ENCODE results near the gene PDCD1LG2.

PDCD1LG2 gene

DNA sequence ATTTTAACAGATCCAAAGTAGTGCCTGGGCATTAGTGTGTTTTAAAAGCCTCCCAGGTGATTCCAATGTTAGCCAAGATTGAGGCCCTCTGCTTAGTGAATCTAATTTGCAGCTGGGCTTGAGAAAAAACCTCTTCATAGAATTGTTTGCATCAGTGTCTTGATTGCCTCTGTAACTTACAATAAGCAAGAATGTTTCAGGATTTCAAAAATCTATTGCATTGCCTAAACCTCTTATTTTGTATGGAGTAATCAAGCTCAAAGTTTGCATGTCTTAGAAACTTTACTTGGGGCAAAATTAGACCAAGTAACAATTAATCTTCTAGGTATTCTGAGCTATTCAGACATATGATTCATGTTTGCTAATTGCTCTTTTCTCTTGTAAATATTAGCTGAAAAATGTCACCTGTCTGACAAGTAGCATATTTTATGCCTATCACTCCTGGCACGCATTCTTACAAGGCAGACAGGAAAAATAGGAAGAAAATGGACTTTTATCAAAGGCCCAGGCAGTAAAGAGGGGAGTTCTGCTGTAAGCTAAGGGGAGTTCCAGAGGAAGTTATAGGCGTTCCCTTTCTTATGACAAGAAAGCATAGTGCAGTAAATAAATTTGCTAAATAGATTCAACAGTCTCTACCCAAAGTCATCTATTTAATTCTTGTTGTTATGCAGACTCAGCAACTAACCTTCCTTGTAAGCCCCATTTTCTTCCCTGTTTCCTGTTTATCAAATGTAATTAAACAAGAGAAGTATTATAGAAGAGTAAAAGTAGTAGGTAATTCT, 21.0 kb downstream of the PDCD1LG2 start:
- no peak for DNase-seq (ENCODE audit: low spot score)

DNA sequence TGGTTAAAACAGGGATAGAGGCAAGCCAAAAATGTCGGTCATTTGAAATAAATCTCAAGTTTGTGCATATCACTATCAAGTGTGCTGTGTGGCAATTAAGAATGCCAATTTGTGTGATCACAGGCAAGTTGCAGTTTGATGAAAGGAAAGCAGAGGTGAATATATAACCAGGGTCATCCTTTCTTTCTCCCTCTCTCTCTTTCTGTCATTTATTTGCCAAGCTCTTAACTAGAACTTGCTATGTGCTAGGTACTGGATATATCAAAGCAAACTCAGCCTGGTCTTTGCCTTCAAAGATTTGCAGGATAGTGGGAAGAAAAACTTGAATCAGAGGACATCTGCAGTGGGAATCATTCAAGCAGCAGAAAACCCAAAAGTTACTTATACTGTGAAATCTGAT, 22.0 kb downstream of the PDCD1LG2 start:
- DNase-seq (ENCODE audit: low spot score), result no peak

DNA sequence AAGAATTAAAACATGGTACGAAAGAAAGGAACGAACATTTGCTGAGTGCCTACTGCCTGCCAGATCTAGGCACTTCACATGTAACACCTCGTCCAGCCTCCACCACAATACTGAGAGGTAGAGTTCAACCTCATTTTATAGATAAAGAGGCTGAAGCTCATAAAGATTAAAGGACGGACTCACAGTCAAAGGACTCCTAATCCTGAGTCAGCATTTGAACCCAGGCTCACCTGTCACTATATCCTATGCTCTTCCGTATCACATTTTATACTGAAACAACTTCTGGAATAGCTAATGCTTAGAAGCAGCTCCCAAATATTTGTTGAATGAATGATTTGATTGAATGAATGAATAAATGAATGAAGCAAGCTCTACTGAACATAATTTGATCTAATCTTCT, 22.5 kb downstream of the PDCD1LG2 start:
- no peak for DNase-seq (ENCODE audit: low spot score)

DNA sequence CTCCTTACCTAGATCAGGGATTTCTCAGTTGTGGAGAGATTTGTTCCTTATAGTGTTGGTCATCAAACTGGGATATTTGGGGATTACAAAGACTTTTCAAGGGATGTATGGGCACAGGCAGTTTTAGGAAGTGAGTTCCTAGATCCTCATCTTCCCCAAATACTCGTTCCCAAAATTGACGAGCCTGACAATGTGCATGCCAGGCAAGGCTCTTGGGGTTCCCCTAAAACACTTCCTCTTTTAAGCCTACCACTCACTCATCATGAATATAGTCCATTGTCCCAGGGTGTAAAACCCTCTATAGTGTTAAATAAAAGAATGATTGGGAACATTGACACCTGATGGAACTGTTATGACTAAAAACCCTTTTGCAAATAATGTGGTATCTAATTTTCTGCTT, 26.4 kb downstream of the PDCD1LG2 start:
- DNase-seq (ENCODE audit: low spot score), result no peak

DNA sequence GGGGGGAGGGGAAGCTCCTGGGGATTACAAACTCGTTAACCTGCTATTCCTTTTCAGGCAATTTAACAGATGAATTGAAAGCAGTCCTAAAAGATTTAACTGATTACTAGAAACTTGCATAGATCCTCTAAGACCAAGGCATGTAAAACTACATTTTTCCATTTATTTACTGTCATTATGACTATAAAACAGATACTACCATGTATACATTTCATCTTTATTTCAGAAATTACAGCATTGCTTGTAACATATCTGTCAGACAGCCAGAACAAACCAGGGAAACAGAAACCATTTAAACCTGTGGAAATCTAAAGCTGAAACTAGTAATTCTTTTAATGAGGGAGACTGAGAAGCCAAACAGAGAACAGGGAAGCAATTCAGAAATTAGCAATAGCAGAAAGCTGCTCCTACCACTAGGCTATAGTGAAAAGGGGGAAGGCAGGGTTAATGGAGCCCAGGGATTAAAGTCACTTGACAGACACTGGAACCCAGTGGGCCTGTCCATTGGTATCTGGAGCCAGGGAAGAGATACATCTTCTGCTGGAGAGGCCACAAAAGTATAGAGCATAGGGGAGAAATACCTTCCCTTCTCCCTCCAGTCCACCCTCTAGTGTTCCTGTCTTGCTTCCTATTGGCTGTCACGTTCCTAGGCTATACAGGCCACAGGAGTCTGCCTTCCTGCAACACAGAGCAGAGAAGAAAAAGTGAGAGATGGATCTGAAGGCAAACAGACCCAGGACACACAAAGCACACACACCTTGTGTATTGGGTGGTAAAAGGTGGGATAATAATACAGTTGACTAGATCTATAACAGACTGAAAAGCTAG, 33.8 kb downstream of the PDCD1LG2 start:
- DNase-seq (ENCODE audit: low spot score), result no peak

DNA sequence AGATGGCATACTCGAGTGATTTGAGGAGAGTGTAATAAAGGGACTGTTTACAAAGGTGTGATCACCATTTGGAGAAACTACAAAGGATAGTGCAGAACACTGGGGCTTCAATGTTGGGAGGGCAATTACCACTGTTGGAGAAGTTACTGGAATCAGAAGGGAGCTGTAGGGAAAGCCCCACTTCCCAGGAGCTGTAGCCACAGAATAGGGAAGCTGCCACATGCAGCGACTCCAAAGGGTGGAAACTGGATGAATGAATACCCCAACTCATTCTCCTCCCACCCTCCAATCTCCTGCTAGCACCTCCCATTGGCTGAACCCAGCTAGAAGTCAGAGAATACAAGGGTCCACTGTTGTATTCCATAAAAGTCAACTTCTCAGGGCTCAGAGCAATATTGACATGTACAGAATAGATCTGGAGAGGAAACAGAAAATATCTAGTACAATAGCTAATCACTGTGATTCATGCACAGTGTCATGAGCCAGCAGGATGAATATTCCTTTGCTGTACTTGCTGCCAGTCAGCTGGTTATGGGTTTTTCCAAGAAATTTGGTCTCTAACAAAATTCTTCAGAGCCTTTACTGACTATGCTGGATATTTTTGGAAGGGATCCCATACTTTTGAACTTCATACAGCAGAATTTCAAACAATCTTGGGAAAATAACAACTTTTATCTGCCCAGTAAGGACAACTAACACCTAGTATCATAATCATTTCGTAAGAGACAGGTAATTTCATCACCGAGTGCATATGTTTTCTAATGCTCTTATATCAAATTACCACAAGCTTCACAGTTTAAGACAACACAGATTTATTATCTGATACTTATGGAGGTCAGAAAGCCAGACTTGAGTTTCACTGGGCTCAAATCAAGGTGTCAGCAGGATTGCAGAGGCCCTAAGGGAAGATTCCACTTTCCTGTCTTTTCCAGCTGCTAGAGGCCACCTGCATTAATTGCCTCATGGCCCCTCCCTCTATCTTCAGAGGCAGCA, 39.6 kb downstream of the PDCD1LG2 start:
- peak; percentile 33 for DNase-seq (ENCODE audit: low spot score)

DNA sequence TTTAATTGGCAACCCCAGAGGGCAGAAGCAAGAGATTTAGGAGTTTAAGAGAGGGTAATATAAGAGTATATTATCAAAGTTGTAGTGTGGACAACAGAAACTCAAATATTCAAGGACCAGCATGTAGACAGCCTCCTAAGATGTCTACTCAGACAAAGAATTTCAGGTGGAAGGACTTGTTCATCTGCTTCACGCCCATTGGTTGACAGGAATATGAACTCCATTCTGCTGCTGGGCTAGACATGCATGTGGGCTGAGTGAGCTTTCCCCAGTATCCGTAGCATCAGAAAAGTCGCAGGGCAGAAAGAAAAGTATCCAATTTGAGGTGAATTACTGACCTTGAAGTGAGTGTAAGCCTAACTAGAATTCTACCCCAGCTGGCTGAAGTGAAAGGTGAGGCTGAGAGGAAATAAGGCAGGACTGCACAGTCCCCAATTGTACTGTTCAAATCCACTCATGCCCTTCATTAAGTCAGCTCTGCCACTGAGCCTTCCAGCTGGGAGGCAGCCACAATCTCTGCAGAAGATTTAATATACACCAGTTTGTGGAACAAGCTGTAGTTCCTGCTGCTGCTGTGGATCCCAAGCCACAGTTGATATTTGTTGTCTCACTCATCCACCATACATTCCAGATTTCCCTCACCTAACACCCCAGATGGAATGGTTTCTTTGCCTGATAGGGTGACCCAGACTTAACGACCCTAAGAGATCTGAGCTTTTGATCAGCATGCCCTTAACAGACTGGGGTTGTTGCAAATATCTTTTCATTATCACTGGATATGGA, 41.2 kb downstream of the PDCD1LG2 start:
- DNase-seq (ENCODE audit: low spot score), result no peak

DNA sequence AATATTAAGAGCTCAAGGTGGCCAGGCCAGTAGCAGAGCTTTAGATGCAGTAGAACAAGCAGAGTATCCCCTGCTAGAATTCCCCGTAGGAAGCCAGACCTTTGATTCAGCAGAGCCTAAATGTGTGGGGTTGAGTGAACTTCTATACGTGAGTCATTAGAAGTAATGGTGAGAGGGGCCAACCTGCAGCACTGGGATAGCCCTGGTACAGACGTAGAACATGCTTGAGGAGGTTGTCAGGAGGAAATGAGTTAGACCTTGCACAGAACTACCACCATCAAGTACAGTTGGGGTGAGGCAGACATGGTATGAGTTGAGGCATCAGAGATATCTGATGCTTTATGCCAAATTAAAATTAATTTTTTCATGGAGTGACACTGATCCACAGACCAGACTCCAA, 42.0 kb downstream of the PDCD1LG2 start:
- no peak for DNase-seq (ENCODE audit: low spot score)

DNA sequence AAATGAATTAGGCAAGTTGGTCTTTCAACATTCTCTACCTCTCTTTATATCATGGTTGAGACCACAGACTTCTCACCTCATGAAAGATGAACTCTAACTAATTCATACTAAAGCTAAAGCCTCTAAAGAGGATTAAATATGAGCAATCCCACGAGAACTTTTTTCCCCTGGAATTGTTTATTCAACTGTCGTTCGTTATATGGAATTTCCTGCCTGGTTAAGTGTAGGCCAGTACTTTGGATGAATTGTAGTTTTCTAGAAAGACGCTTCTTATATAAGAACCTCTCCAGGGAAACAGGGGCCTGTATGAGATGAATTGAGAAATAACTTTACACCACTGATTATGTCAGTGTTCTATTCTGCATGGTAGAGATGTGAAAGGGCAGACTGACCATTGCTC, 42.9 kb downstream of the PDCD1LG2 start:
- DNase-seq (ENCODE audit: low spot score), result no peak

DNA sequence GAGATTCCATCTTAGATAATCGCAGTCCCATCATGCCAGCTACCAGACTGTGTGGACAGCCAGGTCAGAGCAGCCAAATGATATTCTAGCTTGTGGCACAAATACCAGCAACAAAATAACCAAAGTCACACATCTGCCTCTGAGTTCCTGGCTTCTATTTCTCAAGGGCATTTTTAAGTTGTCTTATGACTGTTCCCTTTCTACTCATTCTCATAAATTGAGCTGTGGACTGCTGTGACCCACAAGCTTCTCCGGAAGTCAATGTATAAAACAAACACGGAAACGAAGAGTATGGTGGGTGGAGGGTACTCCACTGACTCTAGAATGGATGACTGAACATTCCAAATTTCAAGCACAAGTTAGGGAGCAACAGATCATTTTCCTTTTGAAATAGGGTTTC, 43.9 kb downstream of the PDCD1LG2 start:
- no peak for DNase-seq (ENCODE audit: low spot score)

DNA sequence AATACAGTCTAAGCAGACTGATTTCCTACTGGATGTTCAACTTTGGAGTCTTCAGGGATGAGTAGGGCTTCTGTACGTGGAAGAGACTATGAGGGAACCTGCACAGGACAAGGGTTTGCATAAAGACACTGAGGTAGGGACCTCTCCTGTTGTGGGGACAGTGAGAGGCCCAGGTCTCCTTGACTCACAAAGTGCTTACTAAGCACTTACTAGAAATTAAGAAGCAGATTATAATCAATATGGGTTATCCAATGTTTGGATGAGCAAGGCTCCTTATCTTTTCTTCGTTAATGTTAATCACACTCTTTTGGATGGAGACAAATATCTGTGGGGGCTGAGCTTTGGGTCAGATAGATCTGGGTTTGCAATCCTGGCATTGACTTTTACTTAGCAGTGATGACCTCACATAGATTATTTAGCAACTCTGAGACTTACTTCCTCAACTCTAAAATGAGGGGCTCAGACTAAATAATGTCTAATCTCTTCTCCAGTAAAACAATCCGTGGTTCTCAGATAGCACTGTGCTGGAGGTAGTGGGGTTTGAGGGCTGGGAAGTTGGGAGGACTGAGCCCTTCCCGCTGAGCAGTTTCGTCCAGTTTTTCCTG, 45.9 kb downstream of the PDCD1LG2 start:
- DNase-seq (ENCODE audit: low spot score), result no peak

DNA sequence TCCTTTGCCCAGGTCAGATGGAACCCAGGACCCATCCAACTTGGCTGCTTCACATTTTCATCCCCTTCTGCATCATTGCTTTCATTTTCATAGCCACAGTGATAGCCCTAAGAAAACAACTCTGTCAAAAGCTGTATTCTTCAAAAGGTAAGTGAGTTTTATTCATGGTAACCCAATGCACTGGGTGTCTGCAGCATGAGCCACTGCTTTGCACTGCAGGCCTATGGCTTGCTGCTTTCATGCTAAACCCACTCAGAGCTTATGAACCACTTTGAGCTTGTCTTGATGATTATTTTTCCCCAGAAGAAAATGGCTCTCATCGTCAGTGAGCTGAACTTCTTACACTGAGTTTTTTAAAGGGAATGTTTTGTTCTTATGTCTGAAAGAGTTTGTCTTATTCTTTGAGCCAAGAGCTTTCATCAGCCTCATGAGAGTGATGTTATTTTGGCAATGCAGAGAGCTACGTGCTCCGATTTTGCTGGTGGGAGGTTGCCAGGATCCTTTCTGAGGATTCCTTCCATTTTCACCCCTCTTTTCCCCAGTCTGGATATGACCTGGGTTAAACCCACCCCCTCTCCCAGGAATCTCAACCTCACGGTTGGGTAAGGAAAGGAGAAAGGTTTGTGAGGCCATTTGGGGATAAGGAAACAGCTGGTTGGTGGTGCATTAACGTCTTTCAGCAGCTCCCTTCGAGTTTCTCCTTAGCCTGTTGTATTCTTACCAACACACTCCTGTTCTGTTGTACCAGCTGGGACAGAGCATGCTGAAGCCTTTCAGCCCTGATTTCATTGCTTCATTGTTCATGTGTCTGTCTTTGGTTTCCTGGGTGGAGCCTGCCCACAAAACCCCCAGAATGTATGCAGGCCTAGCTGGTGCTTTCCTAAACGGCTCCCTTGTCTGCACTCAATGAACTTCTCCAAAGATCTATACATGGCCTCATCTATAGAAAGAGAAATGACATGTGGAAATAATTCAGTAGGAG, 47.6 kb downstream of the PDCD1LG2 start:
- DNase-seq (ENCODE audit: low spot score), result no peak

DNA sequence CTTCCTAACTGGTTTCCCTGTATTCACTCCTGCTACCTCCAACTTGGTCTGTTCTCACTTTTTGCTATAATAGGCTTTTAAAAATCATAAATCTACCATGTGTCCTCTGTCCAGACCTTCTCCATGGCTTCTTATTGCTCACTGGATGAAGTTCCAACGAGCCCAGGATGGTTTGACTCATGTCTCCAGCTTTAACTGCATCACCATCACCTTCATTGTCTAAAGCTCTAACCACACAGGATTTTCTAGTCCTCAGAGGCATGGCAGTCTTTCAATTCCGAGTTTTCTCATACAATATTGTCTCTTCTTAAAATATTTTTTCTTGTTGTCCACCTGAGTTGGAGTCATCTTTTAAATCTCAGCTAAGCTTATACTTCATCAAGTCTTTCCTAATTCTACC, 49.3 kb downstream of the PDCD1LG2 start:
- no peak for DNase-seq (ENCODE audit: low spot score)

DNA sequence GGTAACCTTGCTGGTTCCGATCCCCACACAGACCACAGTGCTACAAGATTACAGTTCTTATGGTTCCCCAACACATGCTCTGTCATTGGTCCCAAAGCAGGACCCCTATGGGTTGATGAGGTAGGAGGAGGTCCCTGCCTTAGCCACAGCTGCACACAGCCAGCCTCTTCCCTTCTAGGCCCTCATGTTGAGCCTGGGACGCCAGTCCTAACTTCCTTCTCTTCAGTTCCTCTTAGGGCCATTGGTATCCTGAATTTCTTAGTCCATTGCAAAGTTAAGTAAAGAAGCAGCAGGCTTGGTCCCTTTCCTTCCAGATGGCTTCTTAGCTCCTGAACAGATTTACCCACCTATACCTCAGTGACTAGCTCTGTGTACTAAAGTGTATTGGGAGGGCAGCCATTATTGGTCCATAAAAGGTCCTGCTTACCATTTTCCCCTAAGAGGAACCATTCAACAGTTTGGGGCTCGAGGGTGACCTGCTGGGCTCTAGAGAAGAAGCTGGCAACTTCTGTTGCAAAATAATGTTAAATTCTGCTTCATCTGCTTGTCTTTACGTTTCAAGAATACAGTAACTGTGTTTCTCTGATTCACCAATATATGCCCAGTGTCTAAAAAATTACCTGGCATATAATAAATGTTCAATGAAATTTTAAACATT, 50.2 kb downstream of the PDCD1LG2 start:
- no peak for DNase-seq (ENCODE audit: low spot score)

DNA sequence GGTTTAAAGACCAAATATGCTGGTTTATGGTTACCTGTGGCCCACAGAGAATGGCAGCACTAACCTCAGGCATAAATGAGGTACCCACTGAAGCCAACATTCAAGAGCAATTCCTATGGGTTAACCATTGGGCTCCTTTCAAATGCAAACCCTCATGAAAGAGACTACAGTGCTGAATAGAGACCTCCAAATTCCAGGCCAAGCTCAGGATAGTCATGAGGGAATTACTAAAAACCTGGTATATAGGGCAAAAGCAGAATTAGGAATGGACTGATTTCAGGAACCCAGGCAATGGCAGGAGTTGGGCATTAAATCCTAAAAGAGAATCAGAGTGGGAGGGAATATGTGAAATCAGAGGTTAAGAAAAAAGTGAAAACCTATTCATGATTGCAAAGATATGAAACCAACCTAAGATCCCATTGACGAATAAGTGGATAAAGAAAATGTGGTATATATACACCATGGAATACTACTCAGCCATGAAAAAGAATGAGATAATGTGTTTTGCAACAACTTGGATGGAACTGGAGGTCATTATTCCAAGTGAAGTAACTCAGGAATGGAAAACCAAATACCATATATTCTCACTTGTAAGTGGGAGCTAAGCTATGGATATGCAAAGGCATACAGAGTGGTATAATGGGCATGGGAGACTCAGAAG, 51.6 kb downstream of the PDCD1LG2 start:
- no peak for DNase-seq (ENCODE audit: low spot score)

DNA sequence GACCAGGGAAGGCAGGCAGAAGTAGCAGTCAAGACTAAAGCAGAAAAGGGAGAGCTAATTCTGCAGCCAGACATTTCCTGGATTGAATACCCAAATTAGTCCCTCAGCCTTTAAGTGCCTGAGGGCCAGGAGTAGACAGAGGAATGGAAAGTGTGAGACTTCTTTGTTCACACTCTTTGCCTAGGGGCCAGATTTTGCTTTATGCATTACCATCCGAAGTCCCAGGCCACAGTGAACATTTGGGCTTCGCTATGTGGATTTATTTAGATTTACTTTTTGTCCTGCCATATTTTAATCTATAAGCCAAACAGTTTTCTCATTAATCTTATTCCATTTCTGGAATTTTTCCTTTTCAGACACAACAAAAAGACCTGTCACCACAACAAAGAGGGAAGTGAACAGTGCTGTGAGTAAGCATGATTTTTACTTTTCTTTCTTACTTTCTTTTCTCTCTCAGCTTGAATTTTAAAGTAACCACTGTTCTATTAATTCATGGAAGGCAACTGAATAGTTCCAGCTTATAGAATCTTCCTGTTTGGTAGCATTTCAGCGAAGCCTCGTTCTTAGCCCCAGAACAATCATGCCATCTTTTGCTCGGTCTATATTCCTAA, 52.6 kb downstream of the PDCD1LG2 start:
- DNase-seq (ENCODE audit: low spot score), result no peak

DNA sequence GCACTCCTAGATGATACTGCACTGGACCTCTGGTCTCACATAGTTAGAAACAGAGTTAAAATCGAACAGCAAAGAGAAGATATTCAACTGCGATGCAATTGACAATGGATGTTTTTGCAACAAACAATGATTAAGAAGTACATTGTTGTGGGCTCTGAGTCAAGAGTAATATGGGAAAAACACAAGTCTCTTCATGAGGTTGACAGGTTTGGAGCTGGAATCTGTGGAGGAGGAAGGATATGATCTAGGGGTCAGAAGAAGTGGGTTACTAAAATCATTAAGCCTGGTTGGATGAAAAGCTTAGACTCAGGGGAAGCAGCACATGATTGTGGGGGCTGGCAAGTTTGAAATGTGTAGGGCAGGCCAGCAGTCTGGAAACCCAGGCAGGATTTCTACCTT, 53.1 kb downstream of the PDCD1LG2 start:
- DNase-seq (ENCODE audit: low spot score), result no peak

DNA sequence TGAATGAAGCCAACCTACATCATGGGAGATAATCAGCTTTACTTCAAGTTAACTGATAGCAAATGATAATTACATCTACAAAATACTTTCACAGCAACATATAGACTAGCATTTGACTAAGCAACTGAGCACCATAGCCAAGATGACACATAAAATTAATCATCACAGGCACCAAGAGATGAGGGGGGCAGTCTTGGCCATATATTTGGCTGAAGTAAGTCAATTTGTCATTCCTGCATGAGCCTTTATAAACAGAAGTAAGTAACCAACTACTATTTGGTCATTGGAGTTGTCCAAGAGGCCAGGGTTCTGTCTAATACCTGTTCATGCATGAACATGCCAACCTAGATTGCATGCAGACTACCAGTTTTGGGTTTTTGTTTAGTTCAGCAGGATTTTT, 53.6 kb downstream of the PDCD1LG2 start:
- DNase-seq (ENCODE audit: low spot score), result no peak
